GM19468 (cell line): ENCODE data around the gene GPRC5A.

ENCODE experiments used
- ATAC-seq: cut with Tn5 transposase; IDR thresholded peaks from one replicate; pipeline ENCODE4 v1.9.1; 2021; ENCODE audit warnings: mild to moderate bottlenecking, moderate library complexity, moderate number of reproducible peaks; ENCODE audit not compliant: unreplicated experiment; ENCODE audit errors: extremely low read depth

GPRC5A gene

DNA sequence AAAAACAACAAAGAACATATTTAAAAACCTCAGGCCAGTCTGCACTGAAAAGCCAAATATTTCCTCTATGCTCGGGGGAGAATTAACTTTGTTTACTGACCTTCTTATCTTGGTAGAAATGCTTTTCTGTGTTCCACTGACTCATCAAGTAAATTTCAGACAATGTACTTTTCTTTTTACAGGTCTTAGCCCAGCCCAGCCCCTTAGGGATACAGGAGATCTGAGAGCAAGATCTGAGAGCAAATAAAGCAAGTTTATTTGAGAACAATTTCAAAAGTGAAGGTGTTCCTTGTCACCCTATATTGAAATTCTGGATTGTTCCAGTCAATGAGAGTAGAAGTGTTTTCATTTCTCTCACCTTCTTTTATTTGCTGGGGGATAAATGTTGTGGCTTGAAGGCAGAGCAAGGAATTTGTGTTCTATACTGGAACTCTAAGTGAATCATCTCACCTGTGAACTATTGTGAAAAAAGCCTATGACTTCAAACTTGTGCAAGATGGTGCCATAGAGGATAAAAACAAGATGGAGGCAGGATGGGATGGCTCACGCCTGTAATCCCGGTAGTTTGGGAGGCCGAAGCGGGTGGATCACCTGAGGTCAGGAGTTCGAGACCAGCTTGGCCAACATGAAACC, 7.9 kb upstream of the GPRC5A start:
- no peak for ATAC-seq

- no peak for ATAC-seq
These were observed 6.1 kb upstream of the GPRC5A start for GRCh38 chr12:12885096-12885792.

- ATAC-seq: no peak
These were observed 3.9 kb upstream of the GPRC5A start for GRCh38 chr12:12887471-12887870.

- no peak for ATAC-seq
These were observed 1.7 kb upstream of the GPRC5A start for GRCh38 chr12:12889701-12890100.

DNA sequence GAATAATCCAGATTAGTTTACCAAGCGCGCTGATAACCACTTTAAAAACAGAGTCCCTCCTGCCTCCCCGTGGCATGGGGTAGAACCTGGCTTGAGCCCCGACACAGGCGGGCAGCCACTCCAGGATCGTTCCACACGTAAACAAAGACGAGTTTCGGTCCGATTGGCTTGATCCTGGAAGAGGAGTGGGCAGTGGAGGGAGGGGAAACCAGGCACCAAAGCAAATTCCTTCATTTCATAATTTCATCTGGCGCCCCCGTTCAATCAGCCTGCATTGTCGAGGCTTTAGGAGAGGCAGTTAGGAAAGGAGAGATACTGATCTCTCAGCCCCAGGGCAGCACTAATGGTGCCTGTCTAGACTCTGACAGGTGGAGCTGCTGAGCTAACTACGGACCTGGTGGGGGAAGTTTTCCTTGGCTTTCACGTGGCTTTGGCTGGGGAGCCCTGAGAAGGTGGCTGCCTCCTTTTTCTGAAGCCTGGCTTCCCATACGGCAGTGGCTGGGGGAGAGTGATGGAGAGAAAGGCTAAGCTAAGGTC, 751 bp upstream of the GPRC5A start:
- ATAC-seq: no peak

DNA sequence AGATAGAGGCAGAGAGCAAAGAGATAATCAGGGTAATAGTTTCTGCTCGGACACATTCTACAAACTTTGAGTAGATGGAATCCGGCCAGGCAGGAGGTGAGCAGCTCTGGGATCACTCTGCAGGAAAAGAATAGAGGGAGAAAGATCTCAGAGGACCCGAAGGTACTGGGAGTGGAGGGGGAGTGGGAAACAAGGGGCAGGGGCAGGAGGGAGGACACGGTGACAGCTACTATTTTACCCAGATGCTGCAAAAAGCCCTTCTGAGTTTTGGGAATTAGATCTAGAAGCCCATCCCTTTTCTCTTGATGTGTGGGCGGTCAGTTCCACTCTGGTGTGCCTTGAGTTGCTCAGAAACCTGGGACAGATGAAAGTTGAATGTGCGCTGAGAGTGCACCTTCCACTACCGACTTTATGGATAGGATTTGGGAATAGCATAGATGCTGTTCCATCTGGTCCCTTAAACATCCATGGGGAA, 556 bp downstream of the GPRC5A start:
- no peak for ATAC-seq

GRCh38 chr12:12892681-12893141, 1.3 kb downstream of the GPRC5A start:
- no peak for ATAC-seq

DNA sequence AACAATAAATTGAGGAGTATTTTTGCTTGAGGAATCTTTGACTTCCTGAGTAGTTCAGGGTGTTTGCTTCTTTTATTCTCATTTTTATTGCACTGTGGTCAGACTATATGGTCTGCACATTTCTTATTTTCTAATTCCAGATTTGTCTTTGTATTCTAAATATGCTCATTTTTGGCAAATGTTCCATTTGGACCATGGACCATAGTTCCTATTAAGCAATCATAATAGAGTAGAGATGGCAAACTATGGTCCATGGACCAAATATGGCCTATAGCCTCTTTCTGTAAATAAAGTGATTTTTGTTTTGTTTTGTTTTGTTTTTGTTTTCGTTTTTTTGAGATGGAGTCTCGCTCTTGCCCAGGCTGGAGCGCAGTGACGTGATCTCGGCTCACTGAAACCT, 2.1 kb downstream of the GPRC5A start:
- ATAC-seq: no peak

DNA sequence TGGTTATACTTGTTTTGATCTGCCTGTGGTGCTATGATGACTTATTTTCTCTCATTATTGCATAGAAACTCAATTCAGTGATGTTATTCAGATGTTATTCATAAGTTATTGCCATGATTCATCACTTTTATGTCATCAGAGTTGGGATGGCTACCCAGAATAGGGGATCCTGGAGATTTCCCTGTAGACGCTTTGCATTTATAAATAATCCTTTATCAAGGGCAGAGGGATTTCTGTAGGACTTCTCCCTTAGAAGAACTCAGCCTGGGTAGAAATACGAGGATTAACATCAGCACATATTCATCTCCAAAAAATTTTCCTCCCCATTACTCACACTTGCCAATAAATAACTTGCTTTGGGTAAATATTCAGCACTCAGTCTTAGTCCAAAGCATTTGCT, 4.9 kb downstream of the GPRC5A start:
- no peak for ATAC-seq

- no peak for ATAC-seq
These were observed 5.9 kb downstream of the GPRC5A start for GRCh38 chr12:12897302-12897701.

DNA sequence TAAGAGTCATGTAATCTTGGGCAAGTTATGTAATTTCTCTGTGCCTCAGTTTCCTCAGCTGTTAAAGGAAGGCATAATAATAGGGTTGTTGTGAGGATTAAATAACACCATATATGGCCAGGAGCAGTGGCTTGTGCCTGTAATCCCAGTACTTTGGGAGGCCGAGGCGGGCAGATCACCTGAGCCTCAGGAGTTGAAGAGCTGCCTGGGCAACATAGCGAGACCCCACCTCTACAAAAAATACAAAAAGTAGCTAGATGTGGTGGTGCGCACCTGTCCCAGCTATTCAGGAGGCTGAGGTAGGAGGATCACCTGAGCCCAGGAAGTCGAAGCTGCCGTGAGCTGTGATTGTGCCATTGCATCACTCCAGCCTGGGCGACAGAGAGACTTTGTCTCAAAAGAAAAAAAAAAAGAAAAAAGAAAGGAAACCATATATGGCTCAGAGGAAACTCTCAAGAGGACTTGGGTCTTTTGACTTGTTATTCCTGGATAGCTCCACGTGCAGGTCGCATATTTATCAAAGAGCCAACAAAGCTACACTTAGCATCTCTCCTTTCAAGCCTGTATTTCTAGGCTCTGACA, 6.9 kb downstream of the GPRC5A start:
- no peak for ATAC-seq

DNA sequence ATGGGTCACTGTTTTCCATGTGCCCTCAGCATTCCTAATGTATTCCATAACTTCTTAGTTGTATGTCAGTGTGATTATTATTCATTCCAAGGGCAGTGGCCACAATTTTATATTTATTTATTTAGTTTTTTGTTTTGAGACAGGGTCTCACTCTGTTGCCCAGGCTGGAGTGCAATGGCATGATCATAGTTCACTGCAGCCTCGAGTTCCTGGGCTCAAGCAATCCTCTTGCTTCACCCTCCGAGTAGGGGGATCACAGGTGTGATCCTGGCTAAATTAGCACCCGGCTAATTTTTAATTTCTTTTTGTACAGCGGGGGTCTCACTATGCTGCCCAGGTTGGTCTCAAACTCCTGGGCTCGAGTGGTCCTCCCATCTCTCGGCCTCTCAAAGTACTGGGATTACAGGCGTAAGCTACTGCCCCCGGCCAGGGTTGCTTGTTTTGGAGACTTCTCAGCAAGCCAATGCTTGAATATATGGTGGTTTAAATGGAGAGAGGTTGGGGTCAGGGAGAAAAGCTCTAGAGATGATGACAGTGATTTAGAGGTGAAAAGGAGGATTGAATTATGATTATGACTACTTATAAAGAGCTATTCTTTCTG, 7.6 kb downstream of the GPRC5A start:
- no peak for ATAC-seq

DNA sequence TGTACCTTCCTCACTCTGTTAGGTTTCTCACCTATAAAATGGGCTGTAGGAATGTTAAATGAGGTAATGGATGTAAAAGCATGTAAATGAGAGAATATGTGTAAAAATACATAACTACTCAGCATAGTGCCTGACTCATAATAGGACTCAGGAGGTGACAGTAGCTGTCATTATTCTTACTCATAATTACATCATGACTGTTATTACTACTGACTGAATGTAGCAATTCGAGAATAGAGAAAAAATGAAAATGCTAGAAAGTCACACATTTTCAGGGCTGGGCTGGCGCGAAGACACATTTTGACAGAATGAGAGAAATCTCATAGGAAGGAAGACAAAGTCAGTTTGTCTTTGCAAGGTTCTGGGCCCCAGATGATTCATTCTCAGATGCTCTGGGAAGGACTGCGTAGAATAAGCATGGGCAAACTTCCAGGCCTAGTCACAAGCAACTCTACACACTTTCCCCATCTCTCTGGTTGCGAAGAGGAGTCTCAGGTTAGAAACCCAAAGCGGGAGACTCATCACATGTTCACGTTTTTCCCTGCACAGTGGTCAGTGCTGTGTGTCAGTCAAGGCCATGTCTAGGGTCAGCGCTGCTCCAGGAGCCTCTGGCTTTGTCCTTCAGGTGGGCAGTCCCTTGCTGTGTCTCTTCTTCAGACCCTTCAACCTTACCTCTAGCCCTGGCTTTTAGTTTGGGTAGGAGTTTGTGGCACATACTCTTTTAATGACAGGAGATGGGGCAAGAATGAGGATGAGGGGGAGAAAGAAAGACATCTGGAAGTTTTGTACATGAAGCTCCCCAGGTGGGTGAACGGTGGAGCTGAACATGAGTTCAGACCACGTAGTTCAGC, 8.4 kb downstream of the GPRC5A start:
- peak; percentile 68 for ATAC-seq

DNA sequence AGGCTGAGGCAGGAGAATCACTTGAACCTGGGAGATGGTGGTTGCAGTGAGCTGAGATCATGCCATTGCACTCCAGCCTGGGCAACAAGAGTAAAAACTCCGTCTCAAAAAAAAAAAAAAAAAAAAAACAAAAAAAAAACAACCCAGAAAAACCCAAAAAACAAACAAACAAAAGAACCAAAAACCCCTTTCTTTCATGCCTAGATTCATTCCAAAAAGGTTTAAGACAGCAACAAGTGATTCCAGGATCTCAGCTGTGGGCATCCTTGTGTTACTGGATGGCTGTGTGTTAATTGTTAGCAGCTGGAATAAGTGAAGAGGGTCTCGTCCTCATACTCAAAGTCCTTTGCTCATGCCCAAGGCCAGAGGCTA, 9.4 kb downstream of the GPRC5A start:
- ATAC-seq: no peak

- ATAC-seq: no peak
These were observed 9.9 kb downstream of the GPRC5A start for GRCh38 chr12:12901158-12901791.

DNA sequence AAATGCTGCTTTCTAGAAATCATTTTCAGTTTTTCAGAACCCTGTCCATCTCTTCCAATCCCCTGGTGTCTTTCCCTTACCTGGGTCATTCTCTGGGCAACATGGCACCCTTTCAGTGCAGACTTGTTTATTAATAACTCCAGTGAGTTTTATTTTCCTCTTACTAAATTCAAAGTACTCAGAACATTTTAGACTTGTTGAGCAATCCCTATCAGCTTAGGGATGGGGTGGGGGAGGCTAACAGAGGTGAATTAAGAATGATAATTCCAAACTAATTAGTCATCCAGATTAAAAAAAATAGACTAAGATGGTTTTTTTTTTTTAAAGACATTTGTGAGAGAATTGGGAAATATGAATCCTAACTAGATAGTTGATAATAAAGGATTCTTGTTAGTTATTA, 10.7 kb downstream of the GPRC5A start:
- no peak for ATAC-seq

DNA sequence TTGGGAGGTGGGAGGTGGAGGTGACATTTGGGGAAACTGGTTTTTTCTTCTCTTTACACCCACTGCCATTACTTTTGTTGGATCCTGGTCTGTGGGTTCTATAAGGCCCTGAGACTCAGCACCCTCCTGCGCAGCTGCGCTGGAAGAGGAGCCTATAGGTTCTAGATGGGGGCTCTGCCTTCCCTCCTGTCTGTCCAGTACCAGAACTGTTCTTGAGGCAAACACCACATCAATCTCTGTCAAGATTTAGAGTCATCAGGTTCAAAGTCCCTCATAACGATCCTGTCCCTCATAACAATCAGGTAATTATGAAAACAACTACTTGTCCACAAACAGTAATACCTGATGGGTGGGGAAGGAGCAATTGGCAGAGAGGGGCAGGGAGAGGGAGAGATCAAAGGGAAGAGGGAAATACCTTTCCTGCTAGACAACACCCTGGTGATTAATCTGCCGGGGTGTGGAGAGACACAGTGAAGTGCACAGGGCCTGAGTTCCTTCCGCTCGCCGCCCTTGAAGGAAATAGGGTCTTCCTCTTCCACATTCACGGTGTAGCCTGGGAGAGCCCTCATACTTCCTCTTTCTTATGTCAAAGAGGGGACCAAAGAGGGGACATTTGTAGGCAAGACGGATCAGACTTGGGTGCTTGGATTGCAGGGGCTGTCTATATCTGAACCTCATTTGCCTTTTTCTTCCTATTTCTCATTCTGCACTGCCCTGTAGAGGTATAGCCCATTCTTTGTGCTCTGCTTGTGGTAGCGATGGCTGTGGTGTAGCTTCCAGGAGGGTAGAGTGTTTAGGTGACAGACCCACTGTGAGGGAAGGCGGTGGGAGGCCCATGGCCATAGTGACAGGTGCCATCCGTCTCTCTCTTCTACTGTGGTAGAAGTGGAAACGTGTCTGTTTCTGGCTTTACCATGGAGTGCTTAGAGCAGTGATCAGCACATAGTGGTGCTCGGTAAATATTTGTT, 12.6 kb downstream of the GPRC5A start:
- no peak for ATAC-seq

- no peak for ATAC-seq
These were observed 16.2 kb downstream of the GPRC5A start for GRCh38 chr12:12907552-12907951.
